HS-5 (cell line): ENCODE data around the gene CDRT4.

Experiments
- DNase-seq: peaks from one replicate; pipeline ENCODE4 v3.0.0-alpha.2; 2012; ENCODE audit warnings: low read depth

The CDRT4 gene

DNA sequence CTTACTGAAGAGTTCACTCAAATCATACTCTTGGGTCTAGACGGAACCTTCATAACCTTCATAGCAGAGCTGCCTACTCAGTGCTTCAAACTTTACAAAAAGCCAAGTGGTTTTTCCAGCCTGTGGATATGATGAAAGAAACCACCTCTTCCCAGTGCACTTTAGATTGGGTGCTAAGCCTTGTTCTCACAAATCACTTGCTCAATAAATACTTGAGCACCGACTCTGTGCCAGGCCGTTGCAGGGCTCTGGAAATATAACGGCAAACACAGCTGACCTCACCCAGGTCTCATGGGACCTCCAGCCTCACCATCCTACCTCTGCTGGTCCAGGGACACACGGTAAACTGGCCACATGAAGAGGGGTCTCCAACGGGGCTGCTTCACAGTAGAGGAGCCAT, 35.7 kb downstream of the CDRT4 start:
- DNase-seq = no peak

DNA sequence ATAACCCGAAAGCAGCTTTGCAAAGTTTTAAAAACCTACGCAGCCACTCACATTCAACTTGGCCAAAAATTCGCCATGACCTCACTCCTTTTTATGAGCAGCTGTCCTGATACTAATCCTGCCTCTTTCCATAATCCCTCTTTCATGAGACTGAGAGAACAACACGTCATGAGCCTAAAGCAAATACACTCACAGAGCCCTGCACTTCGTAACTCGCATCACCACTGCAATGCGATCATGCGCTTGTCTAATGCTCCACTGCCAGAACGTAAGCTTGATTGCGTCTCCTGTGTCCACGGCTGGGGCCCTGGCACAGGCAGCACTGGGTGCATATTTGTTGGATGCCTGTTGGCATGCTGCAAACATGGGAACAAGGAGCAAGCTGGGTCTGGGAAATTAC, 36.2 kb downstream of the CDRT4 start:
- no peak for DNase-seq

- DNase-seq = no peak
Measured at GRCh38 chr17:15424521-15424920, 42.9 kb downstream of the CDRT4 start.

DNA sequence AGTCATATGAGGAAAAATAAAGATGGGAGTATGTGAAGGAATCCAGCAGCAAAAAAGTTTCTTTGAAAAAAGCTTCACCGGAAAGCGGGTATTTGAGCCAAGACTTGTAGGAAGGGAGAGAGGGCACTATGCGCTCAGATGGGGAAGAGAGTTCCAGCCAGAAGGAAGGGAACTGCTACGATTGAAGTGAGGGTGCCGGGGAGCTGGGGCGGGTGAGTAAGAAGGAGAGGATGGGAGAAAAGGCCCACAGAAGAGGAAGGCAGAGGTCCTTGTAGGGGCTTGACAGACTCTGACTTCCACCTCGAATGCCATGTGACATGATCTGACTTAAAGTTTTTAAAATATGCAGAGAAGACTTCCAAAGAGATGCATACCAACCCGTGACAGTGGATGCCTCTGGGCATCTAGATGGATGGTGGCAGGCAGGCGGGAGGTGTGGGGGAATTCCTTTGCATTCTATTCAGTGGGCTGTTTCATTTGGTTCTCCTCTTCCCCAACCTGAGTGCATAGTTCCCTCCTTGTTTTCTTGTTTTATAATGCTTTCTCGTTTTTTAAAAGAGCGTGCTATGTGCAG, 44.9 kb downstream of the CDRT4 start:
- DNase-seq = no peak

GRCh38 chr17:15418781-15419180, 48.6 kb downstream of the CDRT4 start:
- no peak for DNase-seq

DNA sequence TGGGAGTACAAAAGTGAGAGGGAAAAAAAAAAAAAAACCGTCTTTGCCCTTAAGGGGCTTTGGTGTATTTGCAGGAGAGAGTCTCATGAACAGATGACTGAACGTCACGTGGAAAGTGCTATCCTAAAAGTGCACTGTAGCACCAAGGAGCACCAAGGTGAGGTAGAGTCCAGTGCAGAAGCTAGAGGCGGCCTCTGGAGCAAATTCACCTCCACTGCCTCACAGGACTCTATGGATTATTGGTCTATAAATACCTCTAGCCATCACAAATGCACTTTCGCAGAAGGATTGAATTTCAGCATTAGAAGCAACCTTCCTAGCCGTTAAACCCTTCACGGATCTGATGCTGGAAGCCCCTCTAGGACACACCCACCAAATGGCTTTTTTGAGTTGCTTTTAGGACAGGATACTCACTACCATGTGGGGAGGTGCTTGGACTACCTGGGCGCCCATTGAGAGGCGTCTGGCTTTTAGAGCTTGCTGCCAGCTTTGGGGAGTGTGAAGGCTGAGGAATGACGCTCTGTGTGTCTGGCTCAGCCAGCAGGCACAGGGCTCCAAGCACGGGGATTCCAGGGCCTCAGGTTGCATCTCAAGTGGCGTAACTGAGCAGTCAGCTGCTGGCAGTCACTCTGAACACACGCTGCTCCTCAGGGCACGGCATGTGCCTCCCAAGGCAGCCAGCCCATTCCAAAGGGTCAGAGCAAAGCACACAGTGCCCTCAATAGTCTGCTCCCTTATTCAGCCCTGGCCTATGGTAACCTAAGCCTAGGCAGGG, 52.7 kb downstream of the CDRT4 start:
- DNase-seq = no peak

GRCh38 chr17:15413101-15413771, 54.2 kb downstream of the CDRT4 start:
- DNase-seq = no peak

DNA sequence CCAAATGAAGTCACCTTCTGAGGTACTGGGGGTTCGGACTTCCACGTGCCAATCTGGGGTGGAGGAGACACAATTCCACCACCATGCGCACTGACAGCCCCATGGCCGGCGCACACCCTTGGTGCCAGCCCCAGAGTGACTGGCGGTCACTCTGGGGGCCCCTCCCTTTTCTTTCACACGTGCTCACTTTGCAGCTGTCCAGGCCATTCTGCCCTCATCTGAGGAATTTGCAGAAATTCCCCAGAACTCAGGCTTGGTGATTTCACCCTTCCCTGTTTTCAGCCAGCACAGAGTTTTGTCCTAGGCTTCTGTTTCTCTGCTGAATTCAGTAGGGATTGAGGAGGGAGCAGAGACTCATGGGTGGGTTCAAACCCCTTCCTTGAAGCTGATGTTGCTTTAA, 54.8 kb downstream of the CDRT4 start:
- DNase-seq = no peak

GRCh38 chr17:15411384-15412198, 55.8 kb downstream of the CDRT4 start:
- no peak for DNase-seq

- DNase-seq = peak; percentile 87
Measured at GRCh38 chr17:15409721-15410250, 57.6 kb downstream of the CDRT4 start.

- DNase-seq = no peak
Measured at GRCh38 chr17:15408803-15409202, 58.6 kb downstream of the CDRT4 start.

GRCh38 chr17:15406081-15406480, 61.3 kb downstream of the CDRT4 start:
- DNase-seq = no peak

DNA sequence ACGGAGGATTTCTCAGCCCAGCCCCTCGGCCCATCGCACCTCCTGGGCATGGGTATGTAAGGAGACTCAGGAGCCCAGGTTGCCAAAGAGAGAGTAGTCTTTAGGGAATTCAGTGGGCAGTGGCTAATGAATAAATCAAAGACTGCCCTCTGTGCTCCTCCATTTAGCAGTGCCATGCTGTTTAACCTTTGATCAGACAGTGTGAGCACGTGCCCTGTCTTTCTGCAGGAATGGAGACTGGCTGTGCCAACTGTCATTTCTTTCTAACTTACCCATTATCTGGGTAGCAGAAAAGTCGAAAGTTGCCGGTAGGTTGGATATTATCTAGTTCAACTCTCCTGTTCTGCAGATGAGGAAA, 62.4 kb downstream of the CDRT4 start:
- no peak for DNase-seq

DNA sequence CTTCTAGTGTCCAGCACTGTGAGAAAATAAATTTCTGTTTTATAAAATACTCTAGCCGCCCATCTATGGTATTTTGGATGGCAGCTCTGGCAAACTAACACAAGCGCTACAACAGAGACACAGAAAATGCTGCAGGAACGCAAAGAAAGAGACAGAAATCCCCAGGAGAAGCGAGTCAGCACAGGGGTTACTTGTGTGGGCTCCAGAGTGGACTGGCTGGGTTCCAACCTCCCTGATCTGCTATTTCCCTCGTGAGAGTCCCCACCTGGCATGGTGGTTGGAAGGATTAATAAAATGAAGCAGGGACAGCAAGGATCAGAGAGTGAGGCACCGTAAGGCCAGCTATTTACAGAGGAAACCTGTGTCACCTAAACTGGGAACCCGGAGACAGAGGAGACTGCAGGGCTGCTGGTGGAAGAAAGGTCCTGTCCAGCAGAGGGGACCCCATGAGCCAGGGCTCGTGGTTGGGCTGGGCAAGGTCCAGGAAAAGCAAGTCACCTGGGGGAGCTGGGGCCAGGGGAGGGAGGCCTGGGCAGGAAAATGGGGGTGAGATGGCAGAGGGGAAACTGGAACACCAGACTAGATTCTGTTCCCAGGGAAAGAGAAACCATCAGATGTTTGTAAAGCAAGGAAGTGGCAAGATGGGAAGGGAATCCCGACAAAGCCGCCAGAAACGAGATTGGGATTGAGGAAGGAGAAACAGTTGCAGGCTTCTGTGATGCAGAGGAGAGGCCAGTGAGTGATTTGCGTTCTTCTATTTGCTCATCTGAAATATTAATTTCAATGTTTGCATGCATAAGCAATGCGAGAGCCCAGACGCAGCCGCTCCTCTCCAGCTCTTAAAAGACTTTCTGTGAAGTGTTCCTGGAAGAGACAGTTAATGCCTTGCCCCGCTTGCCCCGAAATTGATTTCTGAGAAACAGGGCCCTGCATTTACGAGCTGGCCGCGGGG, 63.0 kb downstream of the CDRT4 start:
- no peak for DNase-seq

GRCh38 chr17:15403276-15403939, 64.0 kb downstream of the CDRT4 start:
- no peak for DNase-seq

DNA sequence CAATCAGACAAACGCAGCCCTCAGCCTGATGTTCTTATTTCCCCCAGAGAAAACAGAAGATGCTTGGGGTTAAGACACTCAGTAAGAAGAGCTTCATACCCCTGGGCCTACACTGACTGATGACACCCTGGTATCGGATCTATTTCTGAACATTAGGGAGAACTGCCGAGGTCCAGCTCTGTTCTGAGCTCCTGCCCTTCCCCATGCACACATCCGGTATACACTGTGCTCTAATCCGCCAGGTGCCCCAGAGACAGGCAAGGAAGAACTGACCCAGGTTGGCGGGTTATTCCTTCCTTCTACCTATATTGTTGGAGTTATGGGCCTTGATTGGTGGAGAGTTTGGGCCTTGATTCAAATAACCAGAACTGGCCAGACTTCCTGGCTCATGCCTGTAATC, 68.0 kb downstream of the CDRT4 start:
- no peak for DNase-seq

DNA sequence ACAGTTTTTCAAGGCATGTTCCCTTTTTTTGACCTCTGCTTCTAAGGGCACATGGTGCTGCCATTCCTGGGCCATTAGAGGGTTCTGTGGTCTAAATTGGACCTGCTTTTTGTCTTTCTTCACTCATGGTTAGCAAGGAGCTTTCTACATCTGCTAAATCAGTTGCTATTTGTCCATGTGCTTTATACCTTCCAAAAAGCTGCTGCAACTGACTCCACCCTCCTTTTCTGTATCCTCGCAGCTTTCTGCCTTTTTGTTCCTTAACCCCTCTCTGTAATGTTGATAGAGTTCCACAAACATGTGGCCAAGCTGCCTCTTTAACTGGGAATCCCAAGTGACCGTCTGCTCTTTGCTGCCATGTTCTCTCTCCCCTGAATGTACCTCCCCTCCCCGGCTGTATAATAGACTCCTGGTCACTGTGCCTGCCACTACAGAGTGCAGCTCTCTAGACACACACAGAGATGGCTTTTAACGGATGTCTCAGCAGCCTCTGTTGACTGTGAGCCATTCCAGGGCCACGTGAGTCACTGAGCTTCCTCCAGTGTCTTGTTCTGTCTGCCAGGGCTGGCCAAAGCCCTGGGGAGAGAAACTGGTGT, 68.6 kb downstream of the CDRT4 start:
- no peak for DNase-seq

- no peak for DNase-seq
Measured at GRCh38 chr17:15398291-15398690, 69.1 kb downstream of the CDRT4 start.

GRCh38 chr17:15397620-15398019, 69.8 kb downstream of the CDRT4 start:
- DNase-seq = no peak

DNA sequence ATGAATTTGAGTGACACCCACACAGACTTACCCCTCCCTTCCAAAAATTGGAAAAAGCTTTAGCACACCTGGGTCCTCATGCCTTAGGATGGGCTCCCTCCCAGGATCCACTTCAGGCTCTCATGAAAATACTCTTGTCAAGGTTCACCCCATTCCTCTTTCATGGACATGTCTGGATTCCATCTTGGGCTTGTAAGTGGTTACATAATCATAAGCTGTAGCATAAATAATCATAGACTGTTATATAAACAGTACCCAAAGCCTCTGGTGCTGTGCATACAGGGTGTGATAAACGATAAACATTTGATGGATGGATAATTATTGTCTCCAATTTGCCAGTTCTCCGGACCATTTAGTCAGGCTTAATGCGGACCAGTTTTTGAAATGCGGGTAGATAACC, 72.3 kb downstream of the CDRT4 start:
- no peak for DNase-seq
